Stomach smooth muscle (tissue), 2 donors: Measurements from ENCODE around the gene MRPL12.

Experiments used
- H3K27ac ChIP-seq: one replicate; pipeline ENCODE4 v1.7.0; 2013; ENCODE audit warnings: mild to moderate bottlenecking, low read length, inconsistent platforms
- H3K27me3 ChIP-seq, 2 donors: one replicate each; pipeline ENCODE4 v1.7.0; 2013; ENCODE audit warnings: low read length in 2 of 2; ENCODE audit not compliant: insufficient read depth in 2 of 2, control insufficient read depth in 1 of 2
- H3K36me3 ChIP-seq, 2 donors: one replicate each; pipeline ENCODE4 v1.7.0; 2013; ENCODE audit warnings: low read length in 2 of 2; ENCODE audit not compliant: control insufficient read depth in 2 of 2, insufficient read depth in 2 of 2
- H3K4me1 ChIP-seq: one replicate; pipeline ENCODE4 v1.7.0; 2013; ENCODE audit warnings: low read length; ENCODE audit not compliant: control insufficient read depth, insufficient read depth
- H3K4me3 ChIP-seq, 2 donors: one replicate each; pipeline ENCODE4 v1.7.0; 2013; ENCODE audit warnings: low read length in 2 of 2
- H3K9ac ChIP-seq, 2 donors: one replicate each; pipeline ENCODE4 v1.7.0; 2013; ENCODE audit warnings: low read length in 2 of 2, mild to moderate bottlenecking in 1 of 2
- H3K9me3 ChIP-seq, 2 donors: one replicate each; pipeline ENCODE4 v1.7.0; 2013; ENCODE audit warnings: low read length in 2 of 2; ENCODE audit not compliant: control insufficient read depth in 2 of 2
- donor health status: healthy.
- donor health status: Pancreatic carcinoma.

Gene MRPL12

GRCh38 chr17:81712468-81713003 is 9.4 kb downstream of the MRPL12 start:
- Histone ChIP-seq H3K9ac (peak overlapping the region; percentile 14 to 58), H3K27ac (no peak overlapping the region), H3K9me3 (no peaks in the 10 kb centered on the region), H3K36me3 (no peaks in the 10 kb centered on the region), H3K4me3 (peak overlapping the region; percentile 1 to 75), H3K27me3 (peaks cover 0 to 6% of the 10 kb centered on the region in 2 donors), H3K4me1 (peaks cover 30% of the 10 kb centered on the region)

GRCh38 chr17:81713004-81713555 is 9.9 kb downstream of the MRPL12 start:
- peak overlapping the region; percentile 14 to 58 for H3K9ac ChIP-seq
- no peaks in the 10 kb centered on the region for H3K9me3 ChIP-seq
- H3K36me3 ChIP-seq, result no peaks in the 10 kb centered on the region
- H3K27me3 ChIP-seq, result peaks cover 0 to 6% of the 10 kb centered on the region in 2 donors
- H3K27ac ChIP-seq, result no peak overlapping the region
- peaks cover 30% of the 10 kb centered on the region for H3K4me1 ChIP-seq
- H3K4me3 ChIP-seq, result peak overlapping the region; percentile 1 to 75

GRCh38 chr17:81713556-81714411 is 10.6 kb downstream of the MRPL12 start:
- Histone ChIP-seq H3K4me1 (peaks cover 30% of the 10 kb centered on the region), H3K9ac (no peak overlapping the region), H3K36me3 (no peaks in the 10 kb centered on the region), H3K9me3 (no peaks in the 10 kb centered on the region), H3K27me3 (peaks cover 0 to 6% of the 10 kb centered on the region in 2 donors), H3K27ac (no peak overlapping the region), H3K4me3 (peak overlapping the region in 1 of 2 donors; percentile 15)

- H3K4me3 ChIP-seq, result no peak overlapping the region
- H3K9ac ChIP-seq, result no peak overlapping the region
Observed at GRCh38 chr17:81714412-81715106, 11.4 kb downstream of the MRPL12 start.

GRCh38 chr17:81715107-81715871 is 12.1 kb downstream of the MRPL12 start:
- no peak overlapping the region for H3K9ac ChIP-seq
- H3K27me3 ChIP-seq, result peaks cover 0 to 6% of the 10 kb centered on the region in 2 donors
- H3K4me3 ChIP-seq, result no peak overlapping the region
- H3K36me3 ChIP-seq, result no peaks in the 10 kb centered on the region
- H3K9me3 ChIP-seq, result no peaks in the 10 kb centered on the region
- H3K27ac ChIP-seq, result no peak overlapping the region
- peaks cover 27% of the 10 kb centered on the region for H3K4me1 ChIP-seq

More at GRCh38 chr17:81714412-81715106, 11.4 kb downstream of the MRPL12 start:
- no peaks in the 10 kb centered on the region for H3K36me3 ChIP-seq
- peaks cover 0 to 6% of the 10 kb centered on the region in 2 donors for H3K27me3 ChIP-seq
- H3K27ac ChIP-seq, result no peak overlapping the region
- H3K4me1 ChIP-seq, result peaks cover 30% of the 10 kb centered on the region
- no peaks in the 10 kb centered on the region for H3K9me3 ChIP-seq

- H3K4me3 ChIP-seq, result no peak overlapping the region
- no peaks in the 10 kb centered on the region for H3K36me3 ChIP-seq
- H3K27ac ChIP-seq, result no peak overlapping the region
- peaks cover 0 to under 1% of the 10 kb centered on the region in 2 donors for H3K27me3 ChIP-seq
- H3K9ac ChIP-seq, result no peak overlapping the region
- no peaks in the 10 kb centered on the region for H3K9me3 ChIP-seq
- H3K4me1 ChIP-seq, result peaks cover 19% of the 10 kb centered on the region
Observed at GRCh38 chr17:81715872-81716673, 12.9 kb downstream of the MRPL12 start.

- Histone ChIP-seq H3K4me3 (no peak overlapping the region), H3K27me3 (no peaks in the 10 kb centered on the region), H3K9me3 (no peaks in the 10 kb centered on the region), H3K27ac (no peak overlapping the region), H3K4me1 (peaks cover 14% of the 10 kb centered on the region), H3K9ac (no peak overlapping the region), H3K36me3 (no peaks in the 10 kb centered on the region)
Observed at GRCh38 chr17:81716674-81716996, 13.5 kb downstream of the MRPL12 start.

GRCh38 chr17:81717049-81717765 is 14.0 kb downstream of the MRPL12 start:
- no peaks in the 10 kb centered on the region for H3K36me3 ChIP-seq
- H3K4me1 ChIP-seq, result peaks cover 11% of the 10 kb centered on the region
- H3K9me3 ChIP-seq, result no peaks in the 10 kb centered on the region
- no peak overlapping the region for H3K4me3 ChIP-seq
- no peak overlapping the region for H3K9ac ChIP-seq
- peaks cover 2 to 3% of the 10 kb centered on the region in 2 donors for H3K27me3 ChIP-seq
- no peak overlapping the region for H3K27ac ChIP-seq

GRCh38 chr17:81717766-81718089 is 14.6 kb downstream of the MRPL12 start:
- Histone ChIP-seq H3K9ac (no peak overlapping the region), H3K27ac (no peak overlapping the region), H3K4me1 (peaks cover 7% of the 10 kb centered on the region), H3K27me3 (peaks cover 4 to 5% of the 10 kb centered on the region in 2 donors), H3K9me3 (no peaks in the 10 kb centered on the region), H3K4me3 (no peak overlapping the region), H3K36me3 (no peaks in the 10 kb centered on the region)
